Fibroblast of pulmonary artery (primary cell): Measurements from ENCODE around the gene MBD3L2B.
"Not testable (repeated sequence)": the region's sequence is repeated elsewhere in the genome, so short reads cannot be mapped to it uniquely, and the experiment has no call there.

ENCODE experiments used
- DNase-seq: peaks from one replicate; pipeline ENCODE4 v3.0.0-alpha.2; 2010; ENCODE audit warnings: low read depth
- H3K4me3 ChIP-seq: replicated peaks from 2 replicates; pipeline ENCODE4 v1.5.1; 2011; ENCODE audit warnings: low read depth, mild to moderate bottlenecking, control low read depth, low read length, moderate library complexity
- CTCF ChIP-seq: IDR thresholded peaks from 2 replicates; pipeline ENCODE4 v1.5.1; 2011; ENCODE audit warnings: mild to moderate bottlenecking, control low read depth, low read length, inconsistent platforms; ENCODE audit errors: missing control alignments

The MBD3L2B gene

GRCh38 chr19:7063339-7063738, 42.1 kb upstream of the MBD3L2B start:
- no peak for DNase-seq
- no peak for TF ChIP-seq CTCF

GRCh38 chr19:7059977-7060376, 38.7 kb upstream of the MBD3L2B start:
- H3K4me3 ChIP-seq, DNase-seq: not testable (repeated sequence)

More at GRCh38 chr19:7063339-7063738, 42.1 kb upstream of the MBD3L2B start:
- no peak overlapping the region for H3K4me3 ChIP-seq

GRCh38 chr19:7058576-7058975, 37.3 kb upstream of the MBD3L2B start, which contains the start of gene MBD3L3:
MBD3L3 (minus strand) TSS chr19:7058676; CDS start chr19:7058605, 71 bp downstream.
- H3K4me3 ChIP-seq, DNase-seq: not testable (repeated sequence)

GRCh38 chr19:7056371-7056770, 35.1 kb upstream of the MBD3L2B start:
- DNase-seq, H3K4me3 ChIP-seq: not testable (repeated sequence)

GRCh38 chr19:7055679-7056078, 34.4 kb upstream of the MBD3L2B start:
- DNase-seq, H3K4me3 ChIP-seq: not testable (repeated sequence)

- not testable (repeated sequence) for H3K4me3 ChIP-seq, DNase-seq
These were observed 33.6 kb upstream of the MBD3L2B start for GRCh38 chr19:7054635-7055368.

GRCh38 chr19:7052896-7053295, 31.7 kb upstream of the MBD3L2B start:
- H3K4me3 ChIP-seq, result not testable (repeated sequence)

GRCh38 chr19:7051421-7051820, 30.2 kb upstream of the MBD3L2B start:
- H3K4me3 ChIP-seq, DNase-seq: not testable (repeated sequence)

More at GRCh38 chr19:7052896-7053295, 31.7 kb upstream of the MBD3L2B start:
- DNase-seq, result not testable (repeated sequence)

- not testable (repeated sequence) for H3K4me3 ChIP-seq, DNase-seq
These were observed 27.8 kb upstream of the MBD3L2B start, which contains the start of gene MBD3L2 for GRCh38 chr19:7049021-7049420. MBD3L2 (plus strand) TSS chr19:7049321; CDS start chr19:7049374, 53 bp downstream.

- not testable (repeated sequence) for DNase-seq, H3K4me3 ChIP-seq
These were observed 20.3 kb upstream of the MBD3L2B start for GRCh38 chr19:7041563-7041962.

- H3K4me3 ChIP-seq, DNase-seq: not testable (repeated sequence)
These were observed 18.8 kb upstream of the MBD3L2B start, which contains the start of gene MBD3L4 for GRCh38 chr19:7040079-7040478. MBD3L4 (minus strand) TSS chr19:7040179; CDS start chr19:7040144, 35 bp downstream.

- not testable (repeated sequence) for H3K4me3 ChIP-seq, DNase-seq
These were observed 9.0 kb upstream of the MBD3L2B start, which contains the start of gene MBD3L5 for GRCh38 chr19:7030278-7030677. MBD3L5 (plus strand) TSS chr19:7030578; CDS start chr19:7030612, 34 bp downstream.

- H3K4me3 ChIP-seq, result not testable (repeated sequence)
These were observed 7.6 kb upstream of the MBD3L2B start for GRCh38 chr19:7028790-7029189.

GRCh38 chr19:7018828-7019227, 2.4 kb downstream of the MBD3L2B start:
- no peak for DNase-seq
- no peak overlapping the region for H3K4me3 ChIP-seq
- no peak for TF ChIP-seq CTCF

More at GRCh38 chr19:7028790-7029189, 7.6 kb upstream of the MBD3L2B start:
- not testable (repeated sequence) for DNase-seq
